Neutrophil (primary cell): ENCODE data around the gene MDC1.

ENCODE experiments used
- H3K27ac ChIP-seq: fragments of 200-600 bp; sonication (generic); 2 replicates; pipeline ENCODE4 v1.5.1; 2016; ENCODE audit warnings: mild to moderate bottlenecking, moderate library complexity
- H3K27me3 ChIP-seq: fragments of 200-600 bp; sonication (generic); 2 replicates; pipeline ENCODE4 v1.6.0; 2016; ENCODE audit warnings: mild to moderate bottlenecking
- H3K36me3 ChIP-seq: fragments of 200-600 bp; sonication (generic); 2 replicates; pipeline ENCODE4 v1.5.1; 2017
- H3K4me1 ChIP-seq, 2 experiments: fragments of 200-600 bp in 1 of 2; sonication (generic) in 1 of 2; 1 replicate in 1 of 2; 2 replicates in 1 of 2; pipeline versions ENCODE4 v1.5.1 to v1.6.1; 2013 to 2016; ENCODE audit warnings: low read depth in 1 of 2, low read length in 1 of 2, mild to moderate bottlenecking in 1 of 2, moderate library complexity in 1 of 2; ENCODE audit not compliant: control insufficient read depth in 1 of 2, insufficient read depth in 1 of 2
- H3K4me3 ChIP-seq, 2 experiments: fragments of 200-600 bp in 1 of 2; sonication (generic) in 1 of 2; 1 replicate in 1 of 2; 2 replicates in 1 of 2; pipeline ENCODE4 v1.5.1; 2013 to 2016; ENCODE audit warnings: low read depth in 1 of 2, low read length in 1 of 2, mild to moderate bottlenecking in 1 of 2, moderate library complexity in 1 of 2
- H3K9me3 ChIP-seq: fragments of 200-600 bp; sonication (generic); 2 replicates; pipeline ENCODE4 v1.5.1; 2016
- CTCF ChIP-seq: fragments of 200-600 bp; sonication (generic); IDR thresholded peaks from 2 replicates; pipeline ENCODE4 v1.5.1; 2016; ENCODE audit warnings: antibody characterized with exemption

Gene MDC1

GRCh38 chr6:30651143-30651542 lies 65.9 kb downstream of the MDC1 start:
- TF ChIP-seq CTCF = no peak
- no peaks in the 10 kb centered on the region for H3K9me3 ChIP-seq
- peaks cover 54% of the 10 kb centered on the region for H3K36me3 ChIP-seq
- peaks cover 13 to 14% of the 10 kb centered on the region in 2 experiments for H3K4me1 ChIP-seq
- no peaks in the 10 kb centered on the region for H3K27me3 ChIP-seq
- no peak overlapping the region for H3K27ac ChIP-seq
- H3K4me3 ChIP-seq = no peak overlapping the region
